PFSK-1 (cell line): ENCODE results near the gene RAX2.

Source experiments
- FOXP2 ChIP-seq: optimal IDR thresholded peaks from 2 replicates; pipeline ENCODE3; 2011; ENCODE audit warnings: borderline replicate concordance, control low read depth, inconsistent platforms; ENCODE audit not compliant: insufficient read depth; ENCODE audit errors: extremely low read length, extremely low read depth
- POLR2AphosphoS5 ChIP-seq: IDR thresholded peaks from 2 replicates; pipeline ENCODE4 v1.6.1; 2012; ENCODE audit warnings: low read depth, mild to moderate bottlenecking, control low read depth, low read length, moderate library complexity
- REST ChIP-seq, 2 experiments: IDR thresholded peaks; 2 replicates each; pipeline versions ENCODE4 v1.6.1 to v1.8.0; 2011 to 2012; ENCODE audit warnings: low read depth in 2 of 2, low read length in 2 of 2, control low read depth in 1 of 2, inconsistent platforms in 1 of 2, mild to moderate bottlenecking in 1 of 2, moderate library complexity in 1 of 2; ENCODE audit not compliant: insufficient read depth in 1 of 2
- SIN3A ChIP-seq: IDR thresholded peaks from 2 replicates; pipeline ENCODE4 v1.6.1; 2012; ENCODE audit warnings: mild to moderate bottlenecking, low read length, moderate library complexity, borderline replicate concordance; ENCODE audit not compliant: insufficient read depth
- TAF1 ChIP-seq: IDR thresholded peaks from 2 replicates; pipeline ENCODE4 v1.6.1; 2012; ENCODE audit warnings: low read length, control low read depth, borderline replicate concordance; ENCODE audit not compliant: insufficient read depth

Gene RAX2

GRCh38 chr19:3770136-3770999, 1.7 kb downstream of the RAX2 start:
- TF ChIP-seq FOXP2 (no peak), POLR2AphosphoS5 (no peak), REST (IDR thresholded peaks at IDR 0.05; ENCODE audit: insufficient read depth in 1 of 2, low read depth in 2 of 2, low read length in 2 of 2) (no peak), SIN3A (no peak), TAF1 (no peak)

- TF ChIP-seq SIN3A = no peak
- no peak for TF ChIP-seq REST (IDR thresholded peaks at IDR 0.05; ENCODE audit: insufficient read depth in 1 of 2, low read depth in 2 of 2, low read length in 2 of 2)
- TF ChIP-seq FOXP2 = no peak
- no peak for TF ChIP-seq TAF1
- no peak for TF ChIP-seq POLR2AphosphoS5
Observed at GRCh38 chr19:3769494-3769893, 2.5 kb downstream of the RAX2 start.

- TF ChIP-seq REST (IDR thresholded peaks at IDR 0.05; ENCODE audit: insufficient read depth in 1 of 2, low read depth in 2 of 2, low read length in 2 of 2) (no peak), SIN3A (no peak), FOXP2 (no peak), TAF1 (no peak), POLR2AphosphoS5 (no peak)
Observed at GRCh38 chr19:3768748-3769099, 3.3 kb downstream of the RAX2 start.

GRCh38 chr19:3768015-3768747, 3.8 kb downstream of the RAX2 start:
- no peak for TF ChIP-seq REST (IDR thresholded peaks at IDR 0.05; ENCODE audit: insufficient read depth in 1 of 2, low read depth in 2 of 2, low read length in 2 of 2)
- TF ChIP-seq TAF1 = no peak
- TF ChIP-seq SIN3A = no peak
- no peak for TF ChIP-seq FOXP2
- no peak for TF ChIP-seq POLR2AphosphoS5
